ENCODE results near the gene PPP1R1B. TPM values are rescaled to one million over a fixed set of nuclear protein-coding genes. Genes with fewer than 3 reads are reported as not detected.

PPP1R1B gene
- total and polyA plus RNA-seq, 9 of the 15 experiments (the other 6 are each of a cell fraction or from before 2014, with no cell fraction given): 0.07 to 0.18 (median 0.10) TPM; not detected in 4

- TF ChIP-seq NR2C1 (IDR thresholded peaks at IDR 0.05): no peak
- no peak for TF ChIP-seq NR2C1 (tag; IDR thresholded peaks at IDR 0.05)
- no peak for TF ChIP-seq SMARCC2 (IDR thresholded peaks at IDR 0.05; ENCODE audit: low read depth)
- no peak for TF ChIP-seq AFF1 (IDR thresholded peaks at IDR 0.05; ENCODE audit: low read depth in 1 of 2, partially characterized antibody in 2 of 2)
- no peak for TF ChIP-seq RBM25 (IDR thresholded peaks at IDR 0.05; ENCODE audit: low read depth, low read length, severe bottlenecking)
- no peak for TF ChIP-seq SPI1 (IDR thresholded peaks at IDR 0.05; ENCODE audit: borderline replicate concordance, low read depth, low read length)
- TF ChIP-seq, protein P1, sequence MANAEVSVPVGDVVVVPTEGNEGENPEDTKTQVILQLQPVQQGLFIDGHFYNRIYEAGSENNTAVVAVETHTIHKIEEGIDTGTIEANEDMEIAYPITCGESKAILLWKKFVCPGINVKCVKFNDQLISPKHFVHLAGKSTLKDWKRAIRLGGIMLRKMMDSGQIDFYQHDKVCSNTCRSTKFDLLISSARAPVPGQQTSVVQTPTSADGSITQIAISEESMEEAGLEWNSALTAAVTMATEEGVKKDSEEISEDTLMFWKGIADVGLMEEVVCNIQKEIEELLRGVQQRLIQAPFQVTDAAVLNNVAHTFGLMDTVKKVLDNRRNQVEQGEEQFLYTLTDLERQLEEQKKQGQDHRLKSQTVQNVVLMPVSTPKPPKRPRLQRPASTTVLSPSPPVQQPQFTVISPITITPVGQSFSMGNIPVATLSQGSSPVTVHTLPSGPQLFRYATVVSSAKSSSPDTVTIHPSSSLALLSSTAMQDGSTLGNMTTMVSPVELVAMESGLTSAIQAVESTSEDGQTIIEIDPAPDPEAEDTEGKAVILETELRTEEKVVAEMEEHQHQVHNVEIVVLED (CRISPR knock-in tag; IDR thresholded peaks at IDR 0.05): no peak
- no peak for TF ChIP-seq RBM22 (IDR thresholded peaks at IDR 0.05; ENCODE audit: low read depth, low read length, poor library complexity, severe bottlenecking)
- no peak for TF ChIP-seq TAF9B (IDR thresholded peaks at IDR 0.05; ENCODE audit: partially characterized antibody)
- peak; percentile 89; the same call in 1 of the 2 replicates for TF ChIP-seq KLF6 (CRISPR knock-in tag; IDR thresholded peaks at IDR 0.05; ENCODE audit: borderline replicate concordance)
- TF ChIP-seq, protein P2, sequence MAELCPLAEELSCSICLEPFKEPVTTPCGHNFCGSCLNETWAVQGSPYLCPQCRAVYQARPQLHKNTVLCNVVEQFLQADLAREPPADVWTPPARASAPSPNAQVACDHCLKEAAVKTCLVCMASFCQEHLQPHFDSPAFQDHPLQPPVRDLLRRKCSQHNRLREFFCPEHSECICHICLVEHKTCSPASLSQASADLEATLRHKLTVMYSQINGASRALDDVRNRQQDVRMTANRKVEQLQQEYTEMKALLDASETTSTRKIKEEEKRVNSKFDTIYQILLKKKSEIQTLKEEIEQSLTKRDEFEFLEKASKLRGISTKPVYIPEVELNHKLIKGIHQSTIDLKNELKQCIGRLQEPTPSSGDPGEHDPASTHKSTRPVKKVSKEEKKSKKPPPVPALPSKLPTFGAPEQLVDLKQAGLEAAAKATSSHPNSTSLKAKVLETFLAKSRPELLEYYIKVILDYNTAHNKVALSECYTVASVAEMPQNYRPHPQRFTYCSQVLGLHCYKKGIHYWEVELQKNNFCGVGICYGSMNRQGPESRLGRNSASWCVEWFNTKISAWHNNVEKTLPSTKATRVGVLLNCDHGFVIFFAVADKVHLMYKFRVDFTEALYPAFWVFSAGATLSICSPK (IDR thresholded peaks at IDR 0.05; ENCODE audit: borderline replicate concordance): 0 out of 2 replicates have a peak, but pooled peaks have one; percentile 25
- no peak for TF ChIP-seq ZNF785 (CRISPR knock-in tag; IDR thresholded peaks at IDR 0.05)
- TF ChIP-seq, protein P3, sequence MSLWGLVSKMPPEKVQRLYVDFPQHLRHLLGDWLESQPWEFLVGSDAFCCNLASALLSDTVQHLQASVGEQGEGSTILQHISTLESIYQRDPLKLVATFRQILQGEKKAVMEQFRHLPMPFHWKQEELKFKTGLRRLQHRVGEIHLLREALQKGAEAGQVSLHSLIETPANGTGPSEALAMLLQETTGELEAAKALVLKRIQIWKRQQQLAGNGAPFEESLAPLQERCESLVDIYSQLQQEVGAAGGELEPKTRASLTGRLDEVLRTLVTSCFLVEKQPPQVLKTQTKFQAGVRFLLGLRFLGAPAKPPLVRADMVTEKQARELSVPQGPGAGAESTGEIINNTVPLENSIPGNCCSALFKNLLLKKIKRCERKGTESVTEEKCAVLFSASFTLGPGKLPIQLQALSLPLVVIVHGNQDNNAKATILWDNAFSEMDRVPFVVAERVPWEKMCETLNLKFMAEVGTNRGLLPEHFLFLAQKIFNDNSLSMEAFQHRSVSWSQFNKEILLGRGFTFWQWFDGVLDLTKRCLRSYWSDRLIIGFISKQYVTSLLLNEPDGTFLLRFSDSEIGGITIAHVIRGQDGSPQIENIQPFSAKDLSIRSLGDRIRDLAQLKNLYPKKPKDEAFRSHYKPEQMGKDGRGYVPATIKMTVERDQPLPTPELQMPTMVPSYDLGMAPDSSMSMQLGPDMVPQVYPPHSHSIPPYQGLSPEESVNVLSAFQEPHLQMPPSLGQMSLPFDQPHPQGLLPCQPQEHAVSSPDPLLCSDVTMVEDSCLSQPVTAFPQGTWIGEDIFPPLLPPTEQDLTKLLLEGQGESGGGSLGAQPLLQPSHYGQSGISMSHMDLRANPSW (CRISPR knock-in tag; IDR thresholded peaks at IDR 0.05): 0 out of 2 replicates have a peak, but pooled peaks have one; percentile 50
- TF ChIP-seq GATAD2B (IDR thresholded peaks at IDR 0.05; ENCODE audit: borderline replicate concordance): peak; percentile 85
- TF ChIP-seq DMBX1 (CRISPR knock-in tag; IDR thresholded peaks at IDR 0.05; ENCODE audit: borderline replicate concordance): no peak; the same call in 1 of the 2 replicates
Observed at GRCh38 chr17:39667262-39667944, 40.7 kb downstream of the PPP1R1B start (continued).
